HG02642 (cell line): ENCODE measurements around the gene WNT9B.

ENCODE experiments used
- ATAC-seq: cut with Tn5 transposase; IDR thresholded peaks from one replicate; pipeline ENCODE4 v1.9.1; 2021; ENCODE audit warnings: mild to moderate bottlenecking; ENCODE audit not compliant: unreplicated experiment, poor library complexity

WNT9B gene, protein sequence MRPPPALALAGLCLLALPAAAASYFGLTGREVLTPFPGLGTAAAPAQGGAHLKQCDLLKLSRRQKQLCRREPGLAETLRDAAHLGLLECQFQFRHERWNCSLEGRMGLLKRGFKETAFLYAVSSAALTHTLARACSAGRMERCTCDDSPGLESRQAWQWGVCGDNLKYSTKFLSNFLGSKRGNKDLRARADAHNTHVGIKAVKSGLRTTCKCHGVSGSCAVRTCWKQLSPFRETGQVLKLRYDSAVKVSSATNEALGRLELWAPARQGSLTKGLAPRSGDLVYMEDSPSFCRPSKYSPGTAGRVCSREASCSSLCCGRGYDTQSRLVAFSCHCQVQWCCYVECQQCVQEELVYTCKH

DNA sequence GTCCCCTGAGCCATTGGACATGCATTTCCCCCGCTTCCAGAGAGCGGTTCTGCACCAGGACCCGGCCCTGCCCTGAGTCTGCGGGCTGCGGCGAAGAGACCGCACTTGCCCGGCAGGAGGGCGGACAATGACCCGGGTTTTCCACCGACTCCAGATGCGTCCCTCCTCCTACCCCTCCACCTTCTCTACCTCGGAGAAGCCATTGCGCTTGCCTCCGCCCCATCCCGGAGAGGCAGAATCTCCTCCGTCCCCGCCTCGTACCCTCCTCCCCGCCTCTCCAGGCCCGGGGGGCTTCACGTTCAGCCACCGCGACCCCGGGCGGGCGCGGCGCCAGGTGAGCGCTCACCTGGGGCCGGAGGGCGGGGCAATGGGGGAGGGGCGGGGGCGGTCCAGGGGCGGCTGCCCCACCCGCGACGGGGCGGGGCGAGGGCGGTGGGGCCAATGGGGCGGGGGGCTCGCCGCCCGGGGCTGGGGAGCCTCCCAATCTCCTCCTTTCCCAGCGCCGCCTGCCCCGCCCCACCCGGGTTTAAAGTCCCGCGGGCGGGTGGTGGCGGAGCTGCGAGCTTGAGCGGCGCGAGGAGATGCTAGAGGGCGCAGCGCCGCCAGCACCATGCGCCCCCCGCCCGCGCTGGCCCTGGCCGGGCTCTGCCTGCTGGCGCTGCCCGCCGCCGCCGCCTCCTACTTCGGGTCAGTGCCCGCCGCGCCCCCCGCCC, at the start of gene WNT9B:
Gene WNT9B (plus strand): TSS at position 555 of the 713 bp plus-strand sequence. CDS start 56 bp downstream, at position 611.
- no peak for ATAC-seq

GRCh38 chr17:46802800-46803199, 48.6 kb upstream of the WNT9B start:
- ATAC-seq: no peak

- ATAC-seq: no peak
These were observed 47.8 kb upstream of the WNT9B start for GRCh38 chr17:46803544-46803943.

GRCh38 chr17:46805771-46806170, 45.6 kb upstream of the WNT9B start:
- no peak for ATAC-seq

GRCh38 chr17:46809110-46809571, 42.2 kb upstream of the WNT9B start:
- no peak for ATAC-seq

DNA sequence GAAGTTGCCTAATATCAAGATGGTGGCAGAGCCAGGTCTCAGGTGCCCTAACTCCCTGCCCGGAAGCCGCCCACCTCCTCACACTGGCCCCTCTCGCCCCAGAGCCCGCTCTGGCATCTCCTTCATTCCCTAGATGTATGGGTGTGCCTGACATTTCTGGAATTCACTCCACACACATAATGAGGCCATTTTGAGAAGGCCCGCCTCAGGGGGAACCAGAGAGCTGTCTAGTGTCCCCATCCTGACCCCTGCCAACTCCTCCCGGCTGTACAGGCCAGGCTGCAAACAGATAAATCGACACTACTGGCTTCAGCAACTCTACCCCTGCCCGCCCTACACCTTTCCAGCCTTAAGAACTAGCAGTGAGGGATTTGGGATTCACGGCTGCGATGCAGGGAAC, 40.5 kb upstream of the WNT9B start:
- ATAC-seq: no peak

DNA sequence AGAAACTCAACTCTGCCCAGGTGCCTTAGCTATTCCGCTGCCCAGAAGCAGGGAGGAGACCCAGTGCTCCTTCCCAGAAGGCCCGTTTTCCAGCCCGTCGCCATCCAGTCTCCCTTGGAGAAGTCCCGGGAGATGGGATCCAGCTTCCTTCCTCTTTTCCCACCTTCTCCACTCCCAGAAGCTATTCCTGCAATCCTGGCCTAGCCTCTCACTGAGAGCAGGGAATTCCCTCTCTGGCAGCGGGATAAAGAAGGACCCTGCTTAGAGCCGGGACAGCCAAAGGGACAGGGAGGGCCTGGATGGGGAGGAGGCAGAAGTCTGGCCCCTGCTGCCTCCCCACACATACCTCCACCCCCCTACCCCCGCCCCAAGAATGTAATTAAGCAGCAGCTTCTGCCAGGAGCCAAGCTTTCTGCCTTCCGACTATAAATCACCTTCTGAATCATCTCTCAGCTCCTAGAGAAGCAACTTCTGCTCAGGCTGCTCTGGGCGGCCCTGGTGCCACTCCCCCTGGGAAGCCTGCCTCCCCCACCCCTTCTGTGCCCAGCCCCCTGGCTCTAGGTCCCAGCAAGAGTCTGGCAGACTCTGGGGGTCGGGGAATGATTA, 39.3 kb upstream of the WNT9B start:
- ATAC-seq: no peak

- no peak for ATAC-seq
These were observed 38.6 kb upstream of the WNT9B start for GRCh38 chr17:46812624-46813318.

DNA sequence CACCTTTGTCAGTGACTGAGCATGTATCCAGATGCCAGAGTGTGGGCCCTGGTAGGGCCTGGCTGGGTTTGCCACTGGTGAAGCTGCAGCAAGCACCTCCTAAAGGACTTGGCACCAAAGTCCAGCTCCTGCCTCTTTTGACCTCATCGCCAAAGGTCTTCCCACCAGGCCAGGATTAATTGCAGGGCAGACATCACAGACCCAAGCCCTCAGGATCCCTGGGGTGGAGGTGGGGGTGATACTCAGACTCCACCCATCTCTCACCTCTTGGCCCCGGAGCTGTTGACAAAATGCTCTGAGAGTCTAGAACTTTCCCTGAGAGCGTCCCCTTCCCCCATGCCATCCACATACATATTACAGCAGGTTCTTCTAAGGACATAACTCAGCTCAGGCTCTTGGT, 37.5 kb upstream of the WNT9B start:
- no peak for ATAC-seq

- no peak for ATAC-seq
These were observed 36.9 kb upstream of the WNT9B start for GRCh38 chr17:46814446-46814845.

GRCh38 chr17:46815474-46816353, 35.7 kb upstream of the WNT9B start:
- ATAC-seq: no peak

- no peak for ATAC-seq
These were observed 34.1 kb upstream of the WNT9B start for GRCh38 chr17:46817151-46817900.

- ATAC-seq: no peak
These were observed 33.5 kb upstream of the WNT9B start for GRCh38 chr17:46817901-46818209.

GRCh38 chr17:46818316-46818928, 33.0 kb upstream of the WNT9B start, which contains the start of gene WNT3:
TSS of gene WNT3 (minus strand) at chr17:46818692. CDS start at chr17:46818597, 95 bp downstream.
- ATAC-seq: no peak

- ATAC-seq: no peak
These were observed 32.2 kb upstream of the WNT9B start for GRCh38 chr17:46818929-46819859.

- ATAC-seq: no peak
These were observed 31.5 kb upstream of the WNT9B start for GRCh38 chr17:46819906-46820351.

GRCh38 chr17:46820592-46821450, 30.6 kb upstream of the WNT9B start:
- ATAC-seq: no peak
